ENCODE measurements around the gene CYP4F22. TPM values are rescaled to one million over a fixed set of nuclear protein-coding genes. Genes with fewer than 3 reads are reported as not detected.
"Not testable (repeated sequence)": the region's sequence is repeated elsewhere in the genome, so short reads cannot be mapped to it uniquely, and the experiment has no call there.

CYP4F22 gene
- total RNA-seq, 2 experiments from 2014 or later, result 1.4 TPM

- H3K4me3 Mint-ChIP-seq; H3K9me3 Mint-ChIP-seq; H3K27me3 Mint-ChIP-seq; H3K4me1 Mint-ChIP-seq; CTCF ChIA-PET; H3K27ac Mint-ChIP-seq; POLR2A ChIA-PET; H3K36me3 Mint-ChIP-seq (ENCODE audit: low read depth); DNase-seq: not testable (repeated sequence)
Measured at GRCh38 chr19:15593766-15594165, 85.4 kb downstream of the CYP4F22 start.

DNA sequence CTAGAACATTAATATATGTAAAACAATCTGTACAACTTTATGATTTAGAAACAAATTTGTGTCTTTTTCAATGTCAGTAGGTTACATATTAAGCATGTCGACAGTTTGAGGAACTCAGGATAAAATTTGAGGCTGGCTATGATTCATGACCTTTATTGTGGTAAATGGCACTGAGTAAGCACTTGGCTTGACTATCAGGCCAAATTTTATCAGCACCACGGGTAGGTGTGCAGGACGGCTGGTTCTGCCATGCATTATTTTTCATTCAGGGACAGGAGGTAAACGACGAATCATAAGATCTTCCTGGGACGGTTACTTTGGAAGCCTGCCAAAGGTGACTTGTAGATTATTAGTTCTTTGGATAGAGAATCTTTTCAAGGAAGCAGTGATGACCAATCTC is 86.7 kb downstream of the CYP4F22 start:
- H3K9me3 Mint-ChIP-seq, result peaks cover 6% of the 10 kb centered on the region
- CTCF ChIA-PET, result no interaction called here
- H3K36me3 Mint-ChIP-seq (ENCODE audit: low read depth), result no peaks in the 10 kb centered on the region
- H3K4me3 Mint-ChIP-seq, result no peak overlapping the region
- H3K27ac Mint-ChIP-seq, result no peak overlapping the region
- peaks cover 7% of the 10 kb centered on the region for H3K27me3 Mint-ChIP-seq
- H3K4me1 Mint-ChIP-seq, result no peaks in the 10 kb centered on the region
- DNase-seq, result no peak
- POLR2A ChIA-PET, result no interaction called here

Other genes with a start within 250 kb of the CYP4F22 start
- gene BRD4, start 176.0 kb upstream of the CYP4F22 start, total RNA-seq, result 100 to 1,000 TPM; 103 to 110 TPM
- gene AKAP8, start 128.7 kb upstream of the CYP4F22 start, total RNA-seq, result 10 to 100 TPM; 43.8 to 45.9 TPM
- gene AKAP8L, start 89.5 kb upstream of the CYP4F22 start, total RNA-seq, result 10 to 100 TPM; 96.3 to 98.2 TPM
- gene WIZ, start 58.6 kb upstream of the CYP4F22 start, total RNA-seq, result 10 to 100 TPM; 25.3 to 25.4 TPM
- 100 to 1,000 TPM; 174 to 179 TPM for gene RASAL3, start 44.0 kb upstream of the CYP4F22 start, total RNA-seq
- gene PGLYRP2, start 29.0 kb upstream of the CYP4F22 start, total RNA-seq, result under 1 TPM; 0.08 to 0.10 TPM
- not detected for gene CYP4F8, start 106.7 kb downstream of the CYP4F22 start, total RNA-seq
- under 1 TPM in 1 of 2 experiments, not detected in 1; 0.15 TPM for gene CYP4F3, start 132.4 kb downstream of the CYP4F22 start, total RNA-seq
- gene CYP4F12, start 164.6 kb downstream of the CYP4F22 start, total RNA-seq, result not detected
- not detected for gene OR10H2, start 219.5 kb downstream of the CYP4F22 start, total RNA-seq
- gene OR10H3, start 229.5 kb downstream of the CYP4F22 start, total RNA-seq, result not detected